Measurements from ENCODE around the gene CLIC2.

- TF ChIP-seq FOXM1 (IDR thresholded peaks at IDR 0.05; ENCODE audit: borderline replicate concordance) (no peak), ELF4 (IDR thresholded peaks at IDR 0.05) (no peak), NFRKB (IDR thresholded peaks at IDR 0.05) (no peak), SP1 (IDR thresholded peaks at IDR 0.05) (no peak), BHLHE40 (IDR thresholded peaks at IDR 0.05; ENCODE audit: borderline replicate concordance) (no peak), CTBP1 (IDR thresholded peaks at IDR 0.05; ENCODE audit: borderline replicate concordance) (no peak), FOXA1 (IDR thresholded peaks at IDR 0.05) (no peak), LEF1 (IDR thresholded peaks at IDR 0.05; ENCODE audit: borderline replicate concordance) (no peak), ARNT (IDR thresholded peaks at IDR 0.05) (no peak), FOXK2 (IDR thresholded peaks at IDR 0.05) (no peak), ZNF384 (IDR thresholded peaks at IDR 0.05) (no peak), TARDBP (IDR thresholded peaks at IDR 0.05) (no peak)
Measured at GRCh38 chrX:155259752-155260151, 74.7 kb downstream of the CLIC2 start.
